ENCODE measurements around the gene LDLRAD1.

Gene LDLRAD1

DNA sequence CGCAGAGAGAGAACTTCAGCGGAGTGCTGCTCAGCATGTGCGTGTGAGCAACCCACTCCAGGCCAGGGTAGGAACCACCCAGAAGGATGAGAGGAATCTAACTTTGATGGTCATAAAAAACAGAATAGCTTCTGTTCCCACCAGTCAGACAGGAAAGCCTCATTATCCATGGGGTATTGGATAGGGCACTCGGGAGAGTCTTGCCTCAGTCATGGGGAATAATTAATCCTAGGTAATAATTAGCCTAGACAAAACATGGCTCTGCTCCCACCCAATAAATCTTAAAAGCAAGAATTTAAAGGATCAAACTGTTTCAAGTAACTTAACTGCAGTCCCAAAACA lies 35.3 kb downstream of the LDLRAD1 start:
- no peak for TF ChIP-seq FOXP2 (optimal IDR thresholded peaks at IDR 0.05; ENCODE audit: borderline replicate concordance, extremely low read depth, extremely low read length, insufficient read depth)
- TF ChIP-seq TAF1 (IDR thresholded peaks at IDR 0.05; ENCODE audit: borderline replicate concordance, insufficient read depth, low read length): no peak
- TF ChIP-seq, protein P1, sequence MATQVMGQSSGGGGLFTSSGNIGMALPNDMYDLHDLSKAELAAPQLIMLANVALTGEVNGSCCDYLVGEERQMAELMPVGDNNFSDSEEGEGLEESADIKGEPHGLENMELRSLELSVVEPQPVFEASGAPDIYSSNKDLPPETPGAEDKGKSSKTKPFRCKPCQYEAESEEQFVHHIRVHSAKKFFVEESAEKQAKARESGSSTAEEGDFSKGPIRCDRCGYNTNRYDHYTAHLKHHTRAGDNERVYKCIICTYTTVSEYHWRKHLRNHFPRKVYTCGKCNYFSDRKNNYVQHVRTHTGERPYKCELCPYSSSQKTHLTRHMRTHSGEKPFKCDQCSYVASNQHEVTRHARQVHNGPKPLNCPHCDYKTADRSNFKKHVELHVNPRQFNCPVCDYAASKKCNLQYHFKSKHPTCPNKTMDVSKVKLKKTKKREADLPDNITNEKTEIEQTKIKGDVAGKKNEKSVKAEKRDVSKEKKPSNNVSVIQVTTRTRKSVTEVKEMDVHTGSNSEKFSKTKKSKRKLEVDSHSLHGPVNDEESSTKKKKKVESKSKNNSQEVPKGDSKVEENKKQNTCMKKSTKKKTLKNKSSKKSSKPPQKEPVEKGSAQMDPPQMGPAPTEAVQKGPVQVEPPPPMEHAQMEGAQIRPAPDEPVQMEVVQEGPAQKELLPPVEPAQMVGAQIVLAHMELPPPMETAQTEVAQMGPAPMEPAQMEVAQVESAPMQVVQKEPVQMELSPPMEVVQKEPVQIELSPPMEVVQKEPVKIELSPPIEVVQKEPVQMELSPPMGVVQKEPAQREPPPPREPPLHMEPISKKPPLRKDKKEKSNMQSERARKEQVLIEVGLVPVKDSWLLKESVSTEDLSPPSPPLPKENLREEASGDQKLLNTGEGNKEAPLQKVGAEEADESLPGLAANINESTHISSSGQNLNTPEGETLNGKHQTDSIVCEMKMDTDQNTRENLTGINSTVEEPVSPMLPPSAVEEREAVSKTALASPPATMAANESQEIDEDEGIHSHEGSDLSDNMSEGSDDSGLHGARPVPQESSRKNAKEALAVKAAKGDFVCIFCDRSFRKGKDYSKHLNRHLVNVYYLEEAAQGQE (IDR thresholded peaks at IDR 0.05; ENCODE audit: insufficient read depth in 1 of 2, low read depth in 2 of 2, low read length in 2 of 2): no peak
- TF ChIP-seq POLR2AphosphoS5 (IDR thresholded peaks at IDR 0.05; ENCODE audit: low read depth, low read length): no peak
- TF ChIP-seq SIN3A (IDR thresholded peaks at IDR 0.05; ENCODE audit: borderline replicate concordance, insufficient read depth, low read length): no peak

DNA sequence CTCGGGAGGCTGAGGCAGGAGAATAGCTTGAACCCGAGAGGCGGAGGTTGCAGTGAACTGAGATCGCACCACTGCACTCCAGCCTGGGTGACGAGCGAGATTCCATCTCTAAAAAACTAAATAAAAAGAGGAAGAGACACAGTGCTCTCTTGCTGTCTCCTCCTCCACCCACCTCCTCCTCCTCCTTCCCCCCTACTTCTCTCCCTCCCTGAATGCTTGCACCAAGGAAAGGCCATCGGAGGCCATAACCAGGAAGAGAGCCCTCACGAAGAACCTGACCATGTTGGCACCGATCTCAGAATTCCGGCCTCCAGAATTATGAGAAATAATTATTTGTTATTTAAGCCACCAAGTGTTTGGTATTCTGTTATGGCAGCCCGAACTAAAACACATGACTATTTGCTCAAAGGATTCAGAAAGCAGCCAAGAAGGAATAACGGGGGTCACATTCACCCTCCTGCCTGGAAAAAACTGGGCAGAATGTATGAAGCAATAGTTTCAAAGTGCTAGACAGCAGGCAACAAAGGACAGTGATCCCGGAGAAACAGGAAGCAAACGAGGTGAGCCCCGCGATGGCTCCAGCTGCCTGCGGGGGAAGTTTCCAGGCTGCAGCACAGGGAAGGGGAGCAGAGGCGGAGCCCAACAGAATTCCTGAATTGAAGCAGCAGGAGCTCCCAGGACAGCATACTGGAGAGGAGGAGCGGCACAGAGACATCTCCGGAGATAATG lies 35.8 kb downstream of the LDLRAD1 start:
- TF ChIP-seq SIN3A (IDR thresholded peaks at IDR 0.05; ENCODE audit: borderline replicate concordance, insufficient read depth, low read length) (no peak), POLR2AphosphoS5 (IDR thresholded peaks at IDR 0.05; ENCODE audit: low read depth, low read length) (no peak), FOXP2 (optimal IDR thresholded peaks at IDR 0.05; ENCODE audit: borderline replicate concordance, extremely low read depth, extremely low read length, insufficient read depth) (no peak), TAF1 (IDR thresholded peaks at IDR 0.05; ENCODE audit: borderline replicate concordance, insufficient read depth, low read length) (no peak)
- TF ChIP-seq, protein P1 (IDR thresholded peaks at IDR 0.05; ENCODE audit: insufficient read depth in 1 of 2, low read depth in 2 of 2, low read length in 2 of 2): no peak

DNA sequence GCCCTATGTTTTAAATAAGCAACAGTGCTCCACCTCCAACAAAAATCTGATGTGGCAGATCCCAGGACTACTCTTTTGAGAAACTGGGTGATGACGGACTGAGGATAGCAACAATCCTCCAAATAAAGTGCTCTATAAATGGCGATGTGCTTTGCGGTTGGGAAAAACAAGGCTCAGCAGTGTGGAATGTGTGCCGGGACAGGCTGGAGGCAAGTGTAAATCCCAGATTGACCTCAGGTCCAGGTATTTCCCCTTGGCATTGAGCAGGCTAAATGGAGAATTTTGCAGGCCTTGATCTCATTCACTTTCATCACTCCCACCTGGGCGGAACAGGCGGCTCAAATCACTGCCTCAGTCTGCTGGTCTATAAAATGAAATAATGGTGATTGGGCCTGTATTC lies 36.8 kb downstream of the LDLRAD1 start:
- no peak for TF ChIP-seq POLR2AphosphoS5 (IDR thresholded peaks at IDR 0.05; ENCODE audit: low read depth, low read length)
- TF ChIP-seq SIN3A (IDR thresholded peaks at IDR 0.05; ENCODE audit: borderline replicate concordance, insufficient read depth, low read length): no peak
- TF ChIP-seq, protein P1 (IDR thresholded peaks at IDR 0.05; ENCODE audit: insufficient read depth in 1 of 2, low read depth in 2 of 2, low read length in 2 of 2): no peak

GRCh38 chr1:53979712-53980450 lies 38.1 kb downstream of the LDLRAD1 start:
- no peak for TF ChIP-seq SIN3A (IDR thresholded peaks at IDR 0.05; ENCODE audit: borderline replicate concordance, insufficient read depth, low read length)
- no peak for TF ChIP-seq TAF1 (IDR thresholded peaks at IDR 0.05; ENCODE audit: borderline replicate concordance, insufficient read depth, low read length)
- TF ChIP-seq, protein P1 (IDR thresholded peaks at IDR 0.05; ENCODE audit: insufficient read depth in 1 of 2, low read depth in 2 of 2, low read length in 2 of 2): no peak
- no peak for TF ChIP-seq FOXP2 (optimal IDR thresholded peaks at IDR 0.05; ENCODE audit: borderline replicate concordance, extremely low read depth, extremely low read length, insufficient read depth)
